Endothelial cell (in vitro differentiated cells): ENCODE results near the gene PDE1A. TPM values are rescaled to one million over a fixed set of nuclear protein-coding genes. Genes with fewer than 3 reads are reported as not detected.

Experiments used
- DNase-seq: peaks from one replicate; pipeline ENCODE4 v3.0.0; 2021; ENCODE audit warnings: low spot score
- H3K27ac Mint-ChIP-seq: one replicate; pipeline ENCODE4 v1.8.0; 2021; ENCODE audit warnings: mixed read lengths, inconsistent platforms; ENCODE audit not compliant: unreplicated experiment
- H3K27me3 Mint-ChIP-seq: one replicate; pipeline ENCODE4 v1.8.0; 2021; ENCODE audit warnings: mild to moderate bottlenecking, moderate library complexity, mixed read lengths, inconsistent platforms; ENCODE audit not compliant: unreplicated experiment
- H3K36me3 Mint-ChIP-seq: one replicate; pipeline ENCODE4 v1.8.0; 2021; ENCODE audit warnings: mild to moderate bottlenecking, low read depth, mixed read lengths, inconsistent platforms; ENCODE audit not compliant: unreplicated experiment
- H3K4me1 Mint-ChIP-seq: one replicate; pipeline ENCODE4 v1.8.0; 2021; ENCODE audit warnings: mild to moderate bottlenecking, mixed read lengths, inconsistent platforms; ENCODE audit not compliant: unreplicated experiment
- H3K4me3 Mint-ChIP-seq: one replicate; pipeline ENCODE4 v1.8.0; 2021; ENCODE audit warnings: mild to moderate bottlenecking, mixed read lengths, inconsistent platforms; ENCODE audit not compliant: unreplicated experiment
- H3K9me3 Mint-ChIP-seq: one replicate; pipeline ENCODE4 v1.8.0; 2021; ENCODE audit warnings: mixed read lengths, inconsistent platforms; ENCODE audit not compliant: unreplicated experiment
- CTCF ChIP-seq: fragments of 200-600 bp; sonication (generic); IDR thresholded peaks from one replicate; pipeline ENCODE4 v1.5.0; 2021; ENCODE audit warnings: antibody characterized with exemption; ENCODE audit not compliant: unreplicated experiment
- total RNA-seq: library from RNA; stranded (reverse); fragmentation: NEBNext Ultra II Directional; extraction: Animal tissue kit (Norgen Biotek cat#: 25700); gene quantifications from one replicate; pipeline ENCODE4 v1.2.1, GENCODE V29; 2021; ENCODE audit not compliant: unreplicated experiment

The PDE1A gene
- total RNA-seq, 1 donor from 2014 or later: 21.6 TPM

DNA sequence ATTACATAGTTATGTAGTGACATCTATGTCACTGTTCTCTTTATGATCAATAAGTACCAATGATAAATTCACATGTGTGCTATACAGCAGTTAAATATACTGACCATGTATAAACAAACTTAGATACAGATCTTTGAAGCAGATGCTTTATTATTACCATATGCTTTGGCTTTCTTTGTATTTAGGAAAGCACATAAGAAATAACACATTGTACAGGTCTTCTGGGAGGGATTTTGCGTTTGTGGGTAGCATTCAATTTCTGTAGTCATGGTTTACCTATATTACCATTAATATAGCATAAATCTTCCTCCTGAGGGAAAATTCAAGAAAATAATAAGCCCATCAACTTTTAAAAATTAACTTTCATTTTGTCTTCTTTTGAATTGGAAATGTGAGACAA is 1.6 kb upstream of the PDE1A start:
- Mint-ChIP-seq H3K4me3 (no peak overlapping the region), H3K27ac (no peak overlapping the region), H3K4me1 (peaks cover 18% of the 10 kb centered on the region), H3K36me3 (no peaks in the 10 kb centered on the region), H3K27me3 (no peaks in the 10 kb centered on the region), H3K9me3 (no peaks in the 10 kb centered on the region)
- no peak for TF ChIP-seq CTCF
- DNase-seq: no peak

GRCh38 chr2:182426082-182426917 is 536 bp downstream of the PDE1A start:
- no peak for TF ChIP-seq CTCF
- no peaks in the 10 kb centered on the region for H3K9me3 Mint-ChIP-seq
- peaks cover 13% of the 10 kb centered on the region for H3K4me1 Mint-ChIP-seq
- no peak for DNase-seq
- no peaks in the 10 kb centered on the region for H3K36me3 Mint-ChIP-seq
- no peaks in the 10 kb centered on the region for H3K27me3 Mint-ChIP-seq
- no peak overlapping the region for H3K4me3 Mint-ChIP-seq
- peak overlapping the region; percentile 86 for H3K27ac Mint-ChIP-seq

- Mint-ChIP-seq H3K4me3 (no peak overlapping the region), H3K4me1 (peaks cover 23% of the 10 kb centered on the region), H3K36me3 (no peaks in the 10 kb centered on the region), H3K27me3 (no peaks in the 10 kb centered on the region), H3K9me3 (no peaks in the 10 kb centered on the region), H3K27ac (no peak overlapping the region)
- DNase-seq: no peak
- TF ChIP-seq CTCF: no peak
These were observed 4.0 kb downstream of the PDE1A start for GRCh38 chr2:182422864-182423263.

DNA sequence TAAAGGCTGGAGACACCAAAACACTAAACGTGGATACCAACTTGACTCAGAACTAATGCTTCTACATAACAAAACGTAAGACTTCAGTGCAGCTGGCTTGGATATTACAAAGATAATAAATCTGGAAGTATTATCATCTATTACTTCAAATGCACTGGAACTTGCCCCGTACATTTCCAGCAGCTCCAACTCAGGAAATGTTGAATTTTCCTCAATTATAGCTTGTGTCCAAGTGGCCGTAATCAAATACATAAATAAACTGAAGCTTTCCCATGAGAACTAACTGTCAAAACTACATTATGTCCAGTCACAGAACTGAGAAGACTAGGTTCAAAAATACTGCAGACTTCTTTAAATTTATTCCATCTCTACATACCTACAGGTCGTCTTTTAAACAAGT is 6.2 kb downstream of the PDE1A start:
- H3K27ac Mint-ChIP-seq: no peak overlapping the region
- H3K4me1 Mint-ChIP-seq: peaks cover 9% of the 10 kb centered on the region
- DNase-seq: no peak
- H3K27me3 Mint-ChIP-seq: no peaks in the 10 kb centered on the region
- H3K36me3 Mint-ChIP-seq: no peaks in the 10 kb centered on the region
- no peak overlapping the region for H3K4me3 Mint-ChIP-seq
- H3K9me3 Mint-ChIP-seq: no peaks in the 10 kb centered on the region
- TF ChIP-seq CTCF: no peak

- Mint-ChIP-seq H3K9me3 (no peaks in the 10 kb centered on the region), H3K4me3 (no peak overlapping the region), H3K4me1 (peaks cover 9% of the 10 kb centered on the region), H3K36me3 (no peaks in the 10 kb centered on the region), H3K27ac (no peak overlapping the region), H3K27me3 (no peaks in the 10 kb centered on the region)
- DNase-seq: no peak
- TF ChIP-seq CTCF: no peak
These were observed 10.0 kb downstream of the PDE1A start for GRCh38 chr2:182416861-182417260.
